C4-2B (cell line): Measurements from ENCODE around the gene ECSCR.

Experiments used
- CTCF ChIP-seq: fragments of 450-650 bp; conservative IDR thresholded peaks from 2 replicates; pipeline ENCODE4 v1.5.1; 2017; ENCODE audit warnings: mild to moderate bottlenecking
- ZFX ChIP-seq: fragments of 450-650 bp; IDR thresholded peaks from 2 replicates; pipeline ENCODE4 v1.6.1; 2017

- no peak for TF ChIP-seq CTCF
- no peak for TF ChIP-seq ZFX
These were observed 8.3 kb upstream of the ECSCR start, which contains the start of gene SMIM33 for GRCh38 chr5:139470821-139471300.
